Stimulated activated CD4-positive, alpha-beta T cell treated with anti-CD3 and anti-CD28 coated beads, Interleukin-4, amount 100 ng/mL, for 24 hours (primary cell): ENCODE data around the gene TRMT10B.
"Not testable (repeated sequence)": the region's sequence is repeated elsewhere in the genome, so short reads cannot be mapped to it uniquely, and the experiment has no call there.

Experiments
- DNase-seq: peaks from one replicate; pipeline ENCODE4 v3.0.0-alpha.2; 2020

TRMT10B gene

GRCh38 chr9:37753489-37754190 lies at the start of gene TRMT10B:
Gene TRMT10B (plus strand): TSS chr9:37753805. CDS start chr9:37761932, 8,127 bp downstream.
- peak; percentile 79 for DNase-seq

GRCh38 chr9:37705787-37706186 lies 47.8 kb upstream of the TRMT10B start:
- no peak for DNase-seq

- DNase-seq = no peak
These were observed 47.3 kb upstream of the TRMT10B start for GRCh38 chr9:37706290-37706689.

GRCh38 chr9:37707748-37708147 lies 45.9 kb upstream of the TRMT10B start:
- DNase-seq = no peak

GRCh38 chr9:37710046-37710445 lies 43.6 kb upstream of the TRMT10B start:
- no peak for DNase-seq

- no peak for DNase-seq
These were observed 38.3 kb upstream of the TRMT10B start for GRCh38 chr9:37715260-37715659.

- no peak for DNase-seq
These were observed 37.6 kb upstream of the TRMT10B start for GRCh38 chr9:37715991-37716505.

- no peak for DNase-seq
These were observed 34.1 kb upstream of the TRMT10B start for GRCh38 chr9:37719526-37719925.

- no peak for DNase-seq
These were observed 26.6 kb upstream of the TRMT10B start for GRCh38 chr9:37727013-37727412.

GRCh38 chr9:37729499-37729898 lies 24.1 kb upstream of the TRMT10B start:
- DNase-seq = no peak

GRCh38 chr9:37730256-37730655 lies 23.3 kb upstream of the TRMT10B start:
- DNase-seq = no peak

GRCh38 chr9:37730839-37731238 lies 22.8 kb upstream of the TRMT10B start:
- DNase-seq = no peak

GRCh38 chr9:37732086-37732741 lies 21.4 kb upstream of the TRMT10B start:
- no peak for DNase-seq

GRCh38 chr9:37732952-37733351 lies 20.7 kb upstream of the TRMT10B start:
- no peak for DNase-seq

GRCh38 chr9:37739222-37739621 lies 14.4 kb upstream of the TRMT10B start:
- no peak for DNase-seq

- no peak for DNase-seq
These were observed 13.5 kb upstream of the TRMT10B start for GRCh38 chr9:37740128-37740527.

- DNase-seq = no peak
These were observed 12.8 kb upstream of the TRMT10B start for GRCh38 chr9:37740631-37741328.

GRCh38 chr9:37745970-37746369 lies 7.6 kb upstream of the TRMT10B start:
- DNase-seq = no peak

GRCh38 chr9:37746448-37747270 lies 6.9 kb upstream of the TRMT10B start:
- DNase-seq = no peak

GRCh38 chr9:37747271-37747753 lies 6.3 kb upstream of the TRMT10B start:
- DNase-seq = peak; percentile 66

- DNase-seq = no peak
These were observed 4.5 kb upstream of the TRMT10B start for GRCh38 chr9:37749129-37749528.

- no peak for DNase-seq
These were observed 2.4 kb upstream of the TRMT10B start for GRCh38 chr9:37751186-37751585.

- not testable (repeated sequence) for DNase-seq
These were observed 1.9 kb upstream of the TRMT10B start for GRCh38 chr9:37751704-37752103.
